Glomerular visceral epithelial cell (primary cell): Measurements from ENCODE around the gene KRTAP2-1.
"Not testable (repeated sequence)": the region's sequence is repeated elsewhere in the genome, so short reads cannot be mapped to it uniquely, and the experiment has no call there.

ENCODE experiments used
- DNase-seq: peaks from one replicate; pipeline ENCODE4 v3.0.0-alpha.2; 2016; ENCODE audit errors: extremely low spot score

KRTAP2-1 gene

GRCh38 chr17:41046735-41047465, at the start of gene KRTAP2-1:
Gene KRTAP2-1 (minus strand): TSS chr17:41047316. CDS start chr17:41047267, 49 bp downstream.
- not testable (repeated sequence) for DNase-seq

- DNase-seq = no peak
Observed at GRCh38 chr17:41096055-41096454, 48.9 kb upstream of the KRTAP2-1 start.

- DNase-seq = not testable (repeated sequence)
Observed at GRCh38 chr17:41088760-41089352, 41.7 kb upstream of the KRTAP2-1 start.

- not testable (repeated sequence) for DNase-seq
Observed at GRCh38 chr17:41084100-41084856, 37.2 kb upstream of the KRTAP2-1 start, which contains the start of gene KRTAP4-7. Gene KRTAP4-7 (plus strand): TSS chr17:41084150. CDS start chr17:41084207, 57 bp downstream.

GRCh38 chr17:41083427-41083826, 36.3 kb upstream of the KRTAP2-1 start:
- DNase-seq = not testable (repeated sequence)

- DNase-seq = no peak
Observed at GRCh38 chr17:41082626-41083025, 35.5 kb upstream of the KRTAP2-1 start.

- no peak for DNase-seq
Observed at GRCh38 chr17:41076788-41077187, 29.7 kb upstream of the KRTAP2-1 start.

GRCh38 chr17:41073676-41074075, 26.6 kb upstream of the KRTAP2-1 start:
- DNase-seq = no peak

GRCh38 chr17:41071606-41072360, 24.7 kb upstream of the KRTAP2-1 start:
- no peak for DNase-seq

- DNase-seq = no peak
Observed at GRCh38 chr17:41069031-41069430, 21.9 kb upstream of the KRTAP2-1 start.

- DNase-seq = no peak
Observed at GRCh38 chr17:41067281-41067680, 20.2 kb upstream of the KRTAP2-1 start.

- peak; percentile 94 for DNase-seq
Observed at GRCh38 chr17:41065829-41066624, 18.9 kb upstream of the KRTAP2-1 start, which contains the start of gene KRTAP2-4. Gene KRTAP2-4 (minus strand): TSS chr17:41065879. CDS start chr17:41065845, 34 bp downstream.

GRCh38 chr17:41065016-41065689, 18.0 kb upstream of the KRTAP2-1 start:
- DNase-seq = not testable (repeated sequence)

- no peak for DNase-seq
Observed at GRCh38 chr17:41064301-41064700, 17.2 kb upstream of the KRTAP2-1 start.

- DNase-seq = no peak
Observed at GRCh38 chr17:41063449-41063848, 16.3 kb upstream of the KRTAP2-1 start.

- peak; percentile 90 for DNase-seq
Observed at GRCh38 chr17:41061964-41062363, 14.8 kb upstream of the KRTAP2-1 start.

- DNase-seq = peak; percentile 94
Observed at GRCh38 chr17:41060052-41060604, 13.0 kb upstream of the KRTAP2-1 start, which contains the start of gene KRTAP2-3. Gene KRTAP2-3 (minus strand): TSS chr17:41060114. CDS start chr17:41060050, 64 bp downstream.

GRCh38 chr17:41059276-41060051, 12.3 kb upstream of the KRTAP2-1 start:
- peak; percentile 74 for DNase-seq

GRCh38 chr17:41058741-41059140, 11.6 kb upstream of the KRTAP2-1 start:
- no peak for DNase-seq
